Skeletal muscle satellite cell (primary cell): ENCODE data around the gene ADCY1.

Experiments
- H3K27me3 ChIP-seq: 2 replicates; pipeline ENCODE4 v1.7.0; 2013; ENCODE audit warnings: low read length; ENCODE audit not compliant: control insufficient read depth, insufficient read depth
- H3K36me3 ChIP-seq: 2 replicates; pipeline ENCODE4 v1.7.0; 2013; ENCODE audit warnings: mild to moderate bottlenecking, control low read depth, low read length; ENCODE audit not compliant: insufficient read depth
- H3K4me1 ChIP-seq: 2 replicates; pipeline ENCODE4 v1.7.0; 2013; ENCODE audit warnings: low read length; ENCODE audit not compliant: control insufficient read depth, insufficient read depth
- H3K4me2 ChIP-seq: 2 replicates; pipeline ENCODE4 v1.7.0; 2013; ENCODE audit warnings: mild to moderate bottlenecking, low read length
- H3K4me3 ChIP-seq: 2 replicates; pipeline ENCODE4 v1.7.0; 2013; ENCODE audit warnings: low read length
- H3K9ac ChIP-seq: 2 replicates; pipeline ENCODE4 v1.7.0; 2013; ENCODE audit warnings: mild to moderate bottlenecking, low read depth, low read length, moderate library complexity
- H3K9me3 ChIP-seq: replicated peaks from 2 replicates; pipeline ENCODE4 v1.7.0; 2013; ENCODE audit warnings: mild to moderate bottlenecking, control low read depth, low read length

The ADCY1 gene

GRCh38 chr7:45650404-45651394 is 76.5 kb downstream of the ADCY1 start:
- Histone ChIP-seq H3K9ac (no peak overlapping the region), H3K4me2 (no peak overlapping the region), H3K27me3 (peaks cover 16% of the 10 kb centered on the region), H3K4me3 (no peak overlapping the region), H3K9me3 (no peaks in the 10 kb centered on the region), H3K4me1 (no peaks in the 10 kb centered on the region), H3K36me3 (no peaks in the 10 kb centered on the region)

GRCh38 chr7:45651540-45651939 is 77.4 kb downstream of the ADCY1 start:
- H3K36me3 ChIP-seq: no peaks in the 10 kb centered on the region
- H3K27me3 ChIP-seq: peaks cover 12% of the 10 kb centered on the region
- H3K4me2 ChIP-seq: no peak overlapping the region
- no peaks in the 10 kb centered on the region for H3K9me3 ChIP-seq
- H3K4me3 ChIP-seq: no peak overlapping the region
- H3K9ac ChIP-seq: no peak overlapping the region
- no peaks in the 10 kb centered on the region for H3K4me1 ChIP-seq

- Histone ChIP-seq H3K4me1 (no peaks in the 10 kb centered on the region), H3K9me3 (no peaks in the 10 kb centered on the region), H3K9ac (no peak overlapping the region), H3K4me2 (no peak overlapping the region), H3K4me3 (no peak overlapping the region), H3K27me3 (peaks cover 10% of the 10 kb centered on the region), H3K36me3 (no peaks in the 10 kb centered on the region)
These were observed 78.5 kb downstream of the ADCY1 start for GRCh38 chr7:45652630-45653029.

- Histone ChIP-seq H3K4me2 (no peak overlapping the region), H3K4me3 (no peak overlapping the region), H3K9ac (no peak overlapping the region), H3K9me3 (no peaks in the 10 kb centered on the region), H3K27me3 (peaks cover 10% of the 10 kb centered on the region), H3K4me1 (no peaks in the 10 kb centered on the region), H3K36me3 (no peaks in the 10 kb centered on the region)
These were observed 79.2 kb downstream of the ADCY1 start for GRCh38 chr7:45653209-45653907.

GRCh38 chr7:45654341-45654740 is 80.2 kb downstream of the ADCY1 start:
- H3K4me2 ChIP-seq: no peak overlapping the region
- H3K4me3 ChIP-seq: no peak overlapping the region
- H3K9ac ChIP-seq: no peak overlapping the region
- peaks cover 10% of the 10 kb centered on the region for H3K27me3 ChIP-seq
- H3K9me3 ChIP-seq: no peaks in the 10 kb centered on the region
- no peaks in the 10 kb centered on the region for H3K4me1 ChIP-seq
- no peaks in the 10 kb centered on the region for H3K36me3 ChIP-seq

GRCh38 chr7:45655539-45655938 is 81.4 kb downstream of the ADCY1 start:
- H3K36me3 ChIP-seq: no peaks in the 10 kb centered on the region
- no peak overlapping the region for H3K4me2 ChIP-seq
- no peaks in the 10 kb centered on the region for H3K9me3 ChIP-seq
- peaks cover 10% of the 10 kb centered on the region for H3K27me3 ChIP-seq
- no peaks in the 10 kb centered on the region for H3K4me1 ChIP-seq
- H3K4me3 ChIP-seq: no peak overlapping the region
- H3K9ac ChIP-seq: no peak overlapping the region

- no peak overlapping the region for H3K4me3 ChIP-seq
- peaks cover 6% of the 10 kb centered on the region for H3K27me3 ChIP-seq
- H3K36me3 ChIP-seq: no peaks in the 10 kb centered on the region
- no peak overlapping the region for H3K4me2 ChIP-seq
- no peaks in the 10 kb centered on the region for H3K9me3 ChIP-seq
- no peaks in the 10 kb centered on the region for H3K4me1 ChIP-seq
- no peak overlapping the region for H3K9ac ChIP-seq
These were observed 82.3 kb downstream of the ADCY1 start for GRCh38 chr7:45656431-45656830.

GRCh38 chr7:45657136-45657889 is 83.1 kb downstream of the ADCY1 start:
- peaks cover 6% of the 10 kb centered on the region for H3K27me3 ChIP-seq
- no peaks in the 10 kb centered on the region for H3K36me3 ChIP-seq
- H3K4me2 ChIP-seq: no peak overlapping the region
- H3K4me1 ChIP-seq: no peaks in the 10 kb centered on the region
- H3K4me3 ChIP-seq: no peak overlapping the region
- no peaks in the 10 kb centered on the region for H3K9me3 ChIP-seq
- no peak overlapping the region for H3K9ac ChIP-seq

- no peaks in the 10 kb centered on the region for H3K9me3 ChIP-seq
- H3K4me3 ChIP-seq: no peak overlapping the region
- peaks cover 6% of the 10 kb centered on the region for H3K27me3 ChIP-seq
- H3K36me3 ChIP-seq: no peaks in the 10 kb centered on the region
- H3K4me2 ChIP-seq: no peak overlapping the region
- H3K4me1 ChIP-seq: no peaks in the 10 kb centered on the region
- H3K9ac ChIP-seq: no peak overlapping the region
These were observed 83.9 kb downstream of the ADCY1 start for GRCh38 chr7:45657890-45658715.

GRCh38 chr7:45658716-45659495 is 84.7 kb downstream of the ADCY1 start:
- H3K4me3 ChIP-seq: no peak overlapping the region

More at GRCh38 chr7:45658716-45659495, 84.7 kb downstream of the ADCY1 start:
- no peaks in the 10 kb centered on the region for H3K4me1 ChIP-seq
- no peaks in the 10 kb centered on the region for H3K36me3 ChIP-seq
- no peak overlapping the region for H3K9ac ChIP-seq
- H3K4me2 ChIP-seq: no peak overlapping the region
- H3K9me3 ChIP-seq: no peaks in the 10 kb centered on the region
- peaks cover 4% of the 10 kb centered on the region for H3K27me3 ChIP-seq
